Mammary epithelial cell (primary cell): ENCODE results near the gene DYNC2H1.

ENCODE experiments used
- CTCF ChIP-seq, 2 donors: IDR thresholded peaks in 1 of 2; conservative IDR thresholded peaks in 1 of 2; 2 replicates each; pipeline ENCODE4 v1.5.1; 2011 to 2012; ENCODE audit warnings: inconsistent platforms in 2 of 2, low read length in 2 of 2, mild to moderate bottlenecking in 2 of 2, control low read depth in 1 of 2, low read depth in 1 of 2; ENCODE audit not compliant: insufficient read depth in 1 of 2; ENCODE audit errors: extremely low read depth in 1 of 2
- EZH2 ChIP-seq: IDR thresholded peaks from 2 replicates; pipeline ENCODE4 v1.6.1; 2012; ENCODE audit warnings: low read length, inconsistent platforms, borderline replicate concordance

- TF ChIP-seq CTCF (conservative IDR thresholded peaks at IDR 0.05 in 1 of 2, IDR thresholded peaks at IDR 0.05 in 1 of 2; ENCODE audit: extremely low read depth in 1 of 2, insufficient read depth in 1 of 2, low read depth in 1 of 2, low read length in 2 of 2) (no peak), EZH2 (no peak)
These were observed 362.3 kb downstream of the DYNC2H1 start for GRCh38 chr11:103471546-103471945.
